OCI-LY3 (cell line): ENCODE results near the gene SIK2.

Source experiments
- CTCF ChIP-seq: fragments of 200-600, 300-600 bp; sonication (generic); IDR thresholded peaks from 2 replicates; pipeline ENCODE4 v1.5.1; 2014; ENCODE audit warnings: antibody characterized with exemption, low read length, low read depth
- EZH2phosphoT487 ChIP-seq: fragments of 200-600 bp; shearing (Covaris generic); IDR thresholded peaks from 2 replicates; pipeline ENCODE4 v1.6.1; 2018; ENCODE audit warnings: antibody characterized with exemption, mixed run types, low read depth

- TF ChIP-seq CTCF, result no peak
- no peak for TF ChIP-seq EZH2phosphoT487
Measured at GRCh38 chr11:111672949-111673348, 70.7 kb downstream of the SIK2 start.
